GM18505 (cell line): ENCODE data around the gene DMRT3.

Experiments used
- ATAC-seq: cut with Tn5 transposase; IDR thresholded peaks from one replicate; pipeline ENCODE4 v1.9.1; 2021; ENCODE audit not compliant: unreplicated experiment
- POLR2A ChIP-seq: IDR thresholded peaks from 4 replicates; pipeline ENCODE4 v1.6.1; 2011; ENCODE audit warnings: borderline replicate concordance; ENCODE audit not compliant: insufficient read depth, insufficient read length; ENCODE audit errors: extremely low read depth

Gene DMRT3, protein sequence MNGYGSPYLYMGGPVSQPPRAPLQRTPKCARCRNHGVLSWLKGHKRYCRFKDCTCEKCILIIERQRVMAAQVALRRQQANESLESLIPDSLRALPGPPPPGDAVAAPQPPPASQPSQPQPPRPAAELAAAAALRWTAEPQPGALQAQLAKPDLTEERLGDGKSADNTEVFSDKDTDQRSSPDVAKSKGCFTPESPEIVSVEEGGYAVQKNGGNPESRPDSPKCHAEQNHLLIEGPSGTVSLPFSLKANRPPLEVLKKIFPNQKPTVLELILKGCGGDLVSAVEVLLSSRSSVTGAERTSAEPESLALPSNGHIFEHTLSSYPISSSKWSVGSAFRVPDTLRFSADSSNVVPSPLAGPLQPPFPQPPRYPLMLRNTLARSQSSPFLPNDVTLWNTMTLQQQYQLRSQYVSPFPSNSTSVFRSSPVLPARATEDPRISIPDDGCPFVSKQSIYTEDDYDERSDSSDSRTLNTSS

DNA sequence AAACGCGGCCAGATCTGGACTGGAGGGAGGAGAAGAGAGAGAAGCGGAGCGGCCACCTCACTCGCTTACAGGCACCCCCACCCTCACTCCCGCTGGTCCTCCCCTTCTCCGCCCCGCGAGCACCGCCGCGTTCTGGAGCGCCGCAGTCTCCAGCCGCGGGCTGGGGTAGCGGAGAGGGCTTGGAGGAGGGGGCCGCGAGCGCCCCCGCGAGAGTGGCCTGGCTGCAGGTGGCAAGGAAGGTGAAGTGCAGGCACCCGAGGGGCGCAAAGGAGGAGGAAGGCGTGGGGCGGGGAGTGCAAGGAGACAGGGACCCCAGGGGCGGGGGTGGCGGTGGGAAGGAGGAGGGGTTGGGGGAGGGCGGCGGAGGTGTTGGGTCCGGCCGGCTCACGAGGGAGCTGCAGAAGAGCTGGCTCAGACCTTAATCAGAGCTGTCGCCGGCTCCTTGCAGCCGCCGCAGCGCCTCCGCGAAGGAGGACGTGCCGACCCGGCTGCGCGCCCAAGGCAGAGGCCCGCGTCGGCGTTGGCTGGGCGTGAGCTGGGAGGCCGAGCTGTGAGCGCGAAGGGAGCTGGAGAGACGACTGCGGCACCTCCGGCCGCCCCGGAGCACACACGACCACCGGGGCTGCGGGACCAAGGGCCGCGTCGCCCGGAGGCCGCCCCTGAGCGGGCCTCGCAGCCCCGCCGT lies at the start of gene DMRT3:
TSS of gene DMRT3 (plus strand) at position 398 of the 685 bp plus-strand sequence. CDS start 347 bp downstream, outside the sequence.
- no peak for ATAC-seq

DNA sequence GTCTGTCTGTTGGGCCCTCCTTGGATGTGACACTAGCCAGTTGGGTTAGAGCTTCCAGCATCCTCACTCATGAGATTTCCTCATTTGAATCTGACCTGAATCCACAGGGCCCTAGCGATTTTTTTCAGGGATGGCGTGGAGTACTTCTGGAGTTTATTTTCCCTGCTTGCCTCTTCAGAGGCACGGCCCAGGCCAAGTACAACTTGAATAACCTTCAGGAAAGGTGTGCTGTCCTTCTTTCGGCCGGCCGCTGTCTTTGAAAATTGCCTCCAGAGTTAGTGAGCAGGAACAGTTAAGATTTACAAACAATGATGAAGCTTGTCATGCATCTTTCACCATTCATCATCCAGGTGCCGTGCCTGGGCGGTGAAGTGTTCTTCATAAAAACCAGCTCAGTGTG lies 49.5 kb upstream of the DMRT3 start:
- ATAC-seq, result no peak
- TF ChIP-seq POLR2A, result no peak

More for the DNA sequence above, at the start of gene DMRT3:
- TF ChIP-seq POLR2A, result no peak

DNA sequence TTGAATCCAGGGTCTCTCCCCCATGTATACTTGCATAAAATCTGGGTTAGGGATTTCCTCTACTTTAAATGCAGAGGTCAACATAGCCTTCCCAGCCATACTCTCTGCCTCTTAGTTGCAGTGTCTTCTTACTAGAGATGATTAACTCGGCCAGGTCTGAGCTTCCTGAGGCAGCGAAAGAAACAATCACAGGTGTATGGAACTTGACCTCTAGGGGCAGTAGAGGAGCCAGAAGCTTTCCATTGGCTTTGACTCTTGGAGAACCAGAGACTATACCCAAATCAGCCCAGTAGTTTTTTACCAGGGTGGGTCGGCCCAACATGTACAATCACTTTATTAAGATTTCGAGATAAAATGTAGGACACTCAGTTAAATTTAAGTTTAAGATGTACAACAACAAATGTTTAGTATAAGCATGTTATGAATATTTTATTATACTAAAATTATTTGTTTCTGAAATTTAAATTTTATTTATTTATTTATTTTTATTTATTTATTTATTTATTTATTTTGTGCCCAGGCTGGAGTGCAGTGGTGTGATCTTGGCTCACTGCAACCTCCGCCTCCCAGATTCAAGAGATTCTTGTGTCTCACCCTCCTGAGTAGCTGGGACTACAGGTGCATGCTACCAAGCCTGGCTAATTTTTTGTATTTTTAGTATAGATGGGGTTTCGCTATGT lies 48.0 kb upstream of the DMRT3 start:
- no peak for TF ChIP-seq POLR2A
- no peak for ATAC-seq

DNA sequence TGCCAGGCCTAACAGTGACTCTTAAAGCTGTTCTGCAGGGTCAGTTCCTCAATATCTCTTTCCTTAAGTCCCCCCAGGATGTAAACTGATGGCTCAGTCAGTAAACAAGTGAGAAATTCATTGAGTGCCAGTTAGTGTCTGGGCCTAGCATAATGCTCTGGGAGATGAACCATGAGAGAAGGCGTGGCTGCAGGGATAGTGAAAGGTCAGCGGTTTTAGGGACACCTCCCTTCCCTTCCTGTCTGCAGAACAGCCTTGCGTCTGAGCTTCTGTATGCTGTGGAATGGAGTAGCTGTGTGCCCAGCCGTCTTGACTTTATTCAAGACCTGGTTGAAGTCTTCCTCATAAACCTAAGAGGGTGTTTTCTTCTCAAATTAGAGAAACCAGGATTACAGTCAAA lies 46.7 kb upstream of the DMRT3 start:
- no peak for ATAC-seq
- TF ChIP-seq POLR2A, result no peak

DNA sequence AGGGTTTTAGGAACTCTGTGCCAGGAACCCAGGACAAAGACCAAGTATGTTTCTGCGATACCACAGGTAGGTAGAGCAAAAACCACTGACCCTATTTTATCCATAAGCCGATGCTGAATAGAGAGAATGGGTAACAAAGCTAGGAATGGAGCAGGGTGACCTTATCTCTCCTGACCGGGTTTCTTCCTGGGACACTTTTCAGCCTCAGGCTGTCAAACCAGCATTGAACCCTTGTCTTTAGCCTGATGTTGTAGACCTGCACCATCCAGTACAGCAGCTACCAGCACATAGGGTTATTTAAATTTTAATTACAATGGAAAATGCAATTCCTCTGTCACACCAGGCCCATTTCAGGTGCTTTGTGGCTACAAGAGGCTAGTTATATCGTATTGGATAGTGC lies 43.1 kb upstream of the DMRT3 start:
- TF ChIP-seq POLR2A, result no peak
- ATAC-seq, result no peak

DNA sequence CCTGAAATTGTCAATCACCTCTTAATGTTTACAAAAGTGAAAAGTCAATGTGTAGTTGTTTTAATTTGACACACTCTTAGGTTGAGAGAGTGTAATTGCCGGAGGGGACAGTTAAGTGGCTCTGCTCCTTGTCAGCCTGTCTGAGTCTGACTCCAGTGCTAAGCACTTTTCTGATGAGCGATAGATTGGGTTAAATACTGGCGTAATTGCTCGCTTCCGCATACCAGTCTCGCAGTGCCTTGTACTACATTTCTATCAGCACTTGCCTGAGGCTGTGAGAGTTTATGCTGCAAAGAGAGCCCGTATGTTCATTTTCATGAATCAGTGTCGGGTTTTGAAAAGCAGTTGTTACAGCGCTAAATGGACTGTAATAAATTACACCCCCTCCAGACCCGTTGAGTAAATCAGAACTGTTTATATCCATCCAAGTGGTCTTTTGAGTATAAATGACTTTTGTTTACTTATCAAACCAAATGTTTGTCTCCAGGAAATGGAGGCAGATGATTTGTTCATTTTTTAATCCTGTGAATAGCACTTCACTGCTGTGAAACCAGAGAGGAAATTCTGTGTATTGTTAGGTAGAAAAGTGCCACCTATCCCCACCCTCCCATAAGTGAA lies 41.0 kb upstream of the DMRT3 start:
- no peak for ATAC-seq
- no peak for TF ChIP-seq POLR2A

DNA sequence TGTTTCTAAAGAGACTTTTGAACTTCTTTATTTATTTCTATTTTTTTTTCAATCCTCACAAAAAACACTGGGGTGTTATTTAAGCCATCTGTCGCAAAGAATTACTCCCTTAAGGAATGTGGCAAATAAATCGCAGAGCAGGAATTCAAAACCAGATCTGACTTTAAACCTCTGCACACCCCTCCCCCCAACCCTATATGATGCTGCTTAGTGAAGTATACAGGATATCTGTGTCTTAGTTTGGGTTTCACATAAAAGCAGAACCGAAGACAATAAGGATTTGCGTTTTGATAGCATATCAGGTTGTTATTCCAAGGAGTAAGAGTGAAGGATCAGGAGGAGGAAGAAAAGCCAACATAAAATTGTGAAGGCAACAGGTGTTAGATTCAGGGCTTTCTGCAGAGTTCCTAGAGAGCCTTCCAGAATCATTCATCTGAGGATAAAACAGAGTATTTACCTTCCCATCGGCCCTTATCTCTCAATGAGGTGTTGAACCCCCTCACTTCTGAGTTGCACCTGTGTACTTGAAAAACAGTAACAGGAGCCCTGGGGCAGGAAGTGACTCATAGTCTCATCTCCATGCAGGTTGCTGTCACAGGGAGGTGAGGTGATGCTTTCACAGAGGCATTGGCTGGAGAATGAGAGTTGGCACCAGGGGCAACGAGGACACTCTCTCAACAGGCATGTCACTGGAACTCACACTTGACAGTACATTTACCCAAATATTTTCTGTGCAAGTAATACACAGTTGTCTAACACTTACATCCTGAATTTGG lies 33.5 kb upstream of the DMRT3 start:
- ATAC-seq, result no peak
- TF ChIP-seq POLR2A, result no peak

DNA sequence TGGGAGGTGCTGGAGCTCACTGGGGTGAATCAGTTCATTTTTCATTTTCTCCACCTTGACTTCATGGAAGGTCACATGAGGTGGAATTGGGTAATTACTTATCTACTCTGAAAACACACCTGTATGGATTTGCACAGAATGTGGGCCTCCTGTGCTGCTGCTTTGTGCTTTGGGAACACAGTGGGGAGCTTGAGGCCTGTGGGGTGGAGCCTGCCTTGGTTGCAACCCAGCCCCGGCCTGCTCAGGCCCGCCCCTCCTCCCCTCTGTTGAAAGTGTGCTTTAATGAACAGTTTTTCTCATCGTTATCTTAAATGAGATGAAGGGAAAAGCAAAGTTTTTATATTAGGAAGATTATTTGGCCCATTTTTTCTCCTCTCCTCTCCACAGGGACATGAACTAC lies 28.5 kb upstream of the DMRT3 start:
- ATAC-seq, result no peak
- no peak for TF ChIP-seq POLR2A

DNA sequence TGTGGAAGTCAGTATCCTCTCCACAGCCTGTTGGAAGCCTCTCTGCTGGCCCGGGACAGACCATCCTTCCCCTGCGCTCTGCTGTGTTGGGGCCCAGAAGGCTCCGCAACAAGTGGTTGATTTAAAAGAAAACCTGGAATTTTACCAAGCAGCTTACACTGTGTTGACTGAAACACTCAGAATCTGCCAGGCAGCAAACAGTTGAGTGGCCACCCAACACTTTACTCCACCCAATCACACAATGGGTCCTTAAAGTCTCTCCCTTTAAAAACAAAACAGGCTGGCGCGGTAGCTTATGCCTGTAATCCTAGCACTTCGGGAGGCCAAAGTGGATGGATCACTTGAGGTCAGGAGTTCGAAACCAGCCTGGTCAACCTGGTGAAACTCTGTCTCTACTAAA lies 28.0 kb upstream of the DMRT3 start:
- TF ChIP-seq POLR2A, result no peak
- ATAC-seq, result no peak

DNA sequence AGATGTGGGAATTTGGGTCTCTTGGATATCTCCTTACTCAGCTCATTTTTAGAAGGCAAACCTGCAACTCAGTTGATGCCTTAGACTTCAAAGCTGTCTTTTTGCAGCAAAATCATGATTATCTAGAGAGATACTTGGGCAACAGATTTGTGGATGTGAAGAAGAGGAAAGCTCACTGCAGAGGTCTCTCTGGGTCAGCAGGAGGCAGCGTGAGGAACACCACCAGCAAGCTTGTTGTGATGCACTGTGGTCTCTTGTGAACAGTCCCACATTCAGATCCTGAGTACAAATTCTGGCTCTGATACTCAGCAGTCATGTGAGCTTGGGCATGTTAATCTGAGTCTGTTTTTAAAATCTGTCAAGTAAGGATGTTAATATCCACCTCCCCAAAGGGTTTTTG lies 26.3 kb upstream of the DMRT3 start:
- ATAC-seq, result no peak
- no peak for TF ChIP-seq POLR2A

DNA sequence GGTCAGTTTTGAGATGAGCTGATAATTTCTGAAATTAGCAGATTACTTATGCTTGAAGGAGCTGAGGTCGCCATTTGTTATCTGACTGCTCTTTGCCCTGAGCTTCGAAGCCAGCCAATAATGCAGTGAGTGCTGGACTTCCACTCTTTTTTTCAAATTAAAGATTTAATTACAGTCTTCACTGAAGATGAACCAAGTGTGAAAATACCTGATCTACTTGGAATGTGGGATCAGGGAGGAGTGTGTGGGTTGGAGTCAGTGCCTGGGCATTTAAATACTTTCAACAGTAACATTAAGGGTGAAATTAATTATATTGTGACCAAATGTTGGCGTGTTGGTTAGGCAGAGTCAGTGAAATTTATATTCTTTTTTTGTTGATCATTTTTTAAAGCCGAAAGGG lies 23.9 kb upstream of the DMRT3 start:
- no peak for ATAC-seq
- TF ChIP-seq POLR2A, result no peak

DNA sequence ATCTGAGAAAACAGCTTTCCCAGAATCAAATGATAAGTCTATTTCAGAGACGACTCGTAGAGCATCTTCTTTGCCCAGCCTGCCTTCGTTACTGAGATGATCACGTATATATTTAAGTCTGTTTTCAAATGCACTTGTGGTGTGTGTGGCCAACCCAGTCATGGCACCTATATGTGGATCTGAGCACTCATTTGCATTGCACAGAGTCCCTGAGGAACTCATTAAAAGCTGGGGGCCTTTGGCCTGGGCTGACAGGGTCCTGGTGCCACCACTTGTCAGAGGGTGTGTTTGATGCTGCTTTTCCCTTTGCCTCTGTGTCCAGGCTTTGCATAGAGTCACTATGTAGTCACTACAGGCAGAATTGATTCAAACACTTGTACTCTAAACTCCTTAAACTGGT lies 17.4 kb upstream of the DMRT3 start:
- ATAC-seq, result no peak
- no peak for TF ChIP-seq POLR2A
